Astrocyte (in vitro differentiated cells and primary cell): Measurements from ENCODE around the gene DOCK7. TPM values are rescaled to one million over a fixed set of nuclear protein-coding genes. Genes with fewer than 3 reads are reported as not detected.
A peak's percentile ranks its signal among the peaks of the same experiment; 100 is the strongest.
"Not testable (repeated sequence)": the region's sequence is repeated elsewhere in the genome, so short reads cannot be mapped to it uniquely, and the experiment has no call there.

Experiments
- DNase-seq: peaks from one replicate; pipeline ENCODE4 v3.0.0-alpha.2; 2010; ENCODE audit warnings: low read depth
- FAIRE-seq: peaks from 2 replicates; lab custom pipeline; 2011; peaks lifted over from hg19 to GRCh38; lab: Jason Lieb, UNC
- H2AFZ ChIP-seq: 2 replicates; pipeline ENCODE4 v1.6.0; 2012; ENCODE audit warnings: low read depth, low read length, inconsistent platforms
- H3K27ac ChIP-seq: 2 replicates; pipeline ENCODE4 v1.5.1; 2011; ENCODE audit warnings: low read depth, low read length, inconsistent platforms
- H3K27me3 ChIP-seq: 2 replicates; pipeline ENCODE4 v1.6.0; 2011; ENCODE audit warnings: low read length, inconsistent platforms; ENCODE audit not compliant: insufficient read depth
- H3K36me3 ChIP-seq: 2 replicates; pipeline ENCODE4 v1.5.1; 2011; ENCODE audit warnings: low read length, inconsistent platforms; ENCODE audit not compliant: insufficient read depth
- H3K4me1 ChIP-seq: 2 replicates; pipeline ENCODE4 v1.5.1; 2011; ENCODE audit warnings: low read length, inconsistent platforms; ENCODE audit not compliant: insufficient read depth
- H3K4me2 ChIP-seq: 2 replicates; pipeline ENCODE4 v1.6.0; 2012; ENCODE audit warnings: low read length, inconsistent platforms
- H3K4me3 ChIP-seq: 2 replicates; pipeline ENCODE4 v1.5.1; 2011; ENCODE audit warnings: low read depth, mild to moderate bottlenecking, low read length, inconsistent platforms; ENCODE audit not compliant: insufficient read depth
- H3K79me2 ChIP-seq: 2 replicates; pipeline ENCODE4 v1.6.0; 2012; ENCODE audit warnings: mild to moderate bottlenecking, low read length, inconsistent platforms; ENCODE audit not compliant: insufficient read depth
- H3K9ac ChIP-seq: 2 replicates; pipeline ENCODE4 v1.6.0; 2012; ENCODE audit warnings: mild to moderate bottlenecking, low read length, inconsistent platforms
- H3K9me3 ChIP-seq: 2 replicates; pipeline ENCODE4 v1.5.1; 2012; ENCODE audit warnings: low read depth, mild to moderate bottlenecking, low read length, inconsistent platforms; ENCODE audit not compliant: insufficient read depth
- H4K20me1 ChIP-seq: 2 replicates; pipeline ENCODE4 v1.6.0; 2012; ENCODE audit warnings: low read length, inconsistent platforms; ENCODE audit not compliant: insufficient read depth
- H3K27ac Mint-ChIP-seq: one replicate; pipeline ENCODE4 v1.8.0; 2021; ENCODE audit warnings: mild to moderate bottlenecking, mixed read lengths; ENCODE audit not compliant: unreplicated experiment
- H3K27me3 Mint-ChIP-seq: one replicate; pipeline ENCODE4 v1.8.0; 2021; ENCODE audit warnings: low read depth, mixed read lengths; ENCODE audit not compliant: unreplicated experiment
- H3K36me3 Mint-ChIP-seq: one replicate; pipeline ENCODE4 v1.8.0; 2021; ENCODE audit warnings: low read depth, mixed read lengths; ENCODE audit not compliant: unreplicated experiment
- H3K4me1 Mint-ChIP-seq: one replicate; pipeline ENCODE4 v1.8.0; 2021; ENCODE audit warnings: low read depth, mixed read lengths; ENCODE audit not compliant: unreplicated experiment
- H3K4me3 Mint-ChIP-seq: one replicate; pipeline ENCODE4 v1.8.0; 2021; ENCODE audit warnings: mild to moderate bottlenecking, moderate library complexity, mixed read lengths; ENCODE audit not compliant: unreplicated experiment
- H3K9me3 Mint-ChIP-seq: one replicate; pipeline ENCODE4 v1.8.0; 2021; ENCODE audit warnings: mild to moderate bottlenecking, mixed read lengths; ENCODE audit not compliant: unreplicated experiment
- EZH2 ChIP-seq: IDR thresholded peaks from 2 replicates; pipeline ENCODE4 v1.6.1; 2012; ENCODE audit warnings: mild to moderate bottlenecking, low read length, inconsistent platforms; ENCODE audit not compliant: insufficient read depth
- total RNA-seq: library from RNA; stranded (reverse); gene quantifications from 2 replicates; pipeline ENCODE4 v1.2.1, GENCODE V29; 2021
- TF ChIP-seq, protein P1 (sequence below): IDR thresholded peaks from 2 replicates; pipeline ENCODE4 v1.5.1; 2011; ENCODE audit warnings: low read depth, mild to moderate bottlenecking, inconsistent platforms, low read length, moderate library complexity; ENCODE audit not compliant: insufficient read depth

Gene DOCK7
- total RNA-seq, 1 donor from 2014 or later = 68.7 TPM

DNA sequence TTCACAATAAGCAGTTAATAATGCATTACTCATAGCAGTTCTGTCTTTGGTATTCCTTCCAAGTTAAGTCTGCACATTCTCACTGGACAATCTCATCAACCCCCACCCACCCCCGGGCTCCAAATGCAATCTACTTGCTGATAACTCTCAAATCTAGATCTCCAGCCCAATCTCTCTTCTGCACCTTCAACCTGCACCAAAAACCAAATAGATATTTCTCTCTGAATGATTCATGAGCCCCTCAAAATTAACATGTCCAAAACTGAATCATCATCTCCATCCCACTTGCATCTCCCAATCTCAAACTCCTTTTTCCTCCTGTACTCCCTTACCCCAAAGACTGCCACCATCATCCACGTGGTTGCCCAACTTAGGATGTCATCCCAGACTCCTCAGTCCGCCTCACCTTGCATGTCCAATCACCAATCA, 2.7 kb downstream of the DOCK7 start:
- FAIRE-seq = no peak
- Mint-ChIP-seq H3K4me3 (peak overlapping the region; percentile 1), H3K27me3 (no peaks in the 10 kb centered on the region)

DNA sequence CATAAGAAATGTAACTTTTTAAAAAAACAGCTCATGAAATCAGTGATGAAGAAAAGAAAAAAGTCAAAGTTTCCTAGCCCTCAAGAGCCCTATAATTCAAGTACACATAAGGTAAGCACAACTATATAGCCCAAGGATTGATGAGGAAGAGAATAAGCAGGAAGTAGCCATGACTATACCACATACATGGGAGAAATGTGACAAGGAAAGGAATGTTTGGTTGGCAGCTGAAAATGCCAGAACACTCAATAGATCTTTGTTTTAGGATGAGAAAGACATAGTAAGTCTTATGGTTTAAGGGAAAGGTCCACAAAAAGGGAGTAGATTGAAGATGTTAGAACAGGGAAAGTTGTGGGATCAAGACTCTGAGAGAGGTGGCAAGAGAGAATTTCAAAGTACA, 5.7 kb downstream of the DOCK7 start:
- Histone ChIP-seq H3K4me3 (no peak overlapping the region), H3K27me3 (no peaks in the 10 kb centered on the region), H3K9me3 (no peaks in the 10 kb centered on the region), H3K4me1 (peaks cover 21% of the 10 kb centered on the region), H4K20me1 (peaks cover 48% of the 10 kb centered on the region), H3K4me2 (peak overlapping the region; percentile 49), H2AFZ (no peak overlapping the region), H3K27ac (no peak overlapping the region), H3K9ac (no peak overlapping the region), H3K36me3 (no peaks in the 10 kb centered on the region), H3K79me2 (peaks cover 81% of the 10 kb centered on the region)
- Mint-ChIP-seq H3K4me1 (peaks cover 8% of the 10 kb centered on the region), H3K27ac (no peak overlapping the region), H3K27me3 (no peaks in the 10 kb centered on the region), H3K9me3 (peaks cover 2% of the 10 kb centered on the region), H3K36me3 (no peaks in the 10 kb centered on the region), H3K4me3 (no peak overlapping the region)
- no peak for TF ChIP-seq EZH2
- TF ChIP-seq, protein P1, sequence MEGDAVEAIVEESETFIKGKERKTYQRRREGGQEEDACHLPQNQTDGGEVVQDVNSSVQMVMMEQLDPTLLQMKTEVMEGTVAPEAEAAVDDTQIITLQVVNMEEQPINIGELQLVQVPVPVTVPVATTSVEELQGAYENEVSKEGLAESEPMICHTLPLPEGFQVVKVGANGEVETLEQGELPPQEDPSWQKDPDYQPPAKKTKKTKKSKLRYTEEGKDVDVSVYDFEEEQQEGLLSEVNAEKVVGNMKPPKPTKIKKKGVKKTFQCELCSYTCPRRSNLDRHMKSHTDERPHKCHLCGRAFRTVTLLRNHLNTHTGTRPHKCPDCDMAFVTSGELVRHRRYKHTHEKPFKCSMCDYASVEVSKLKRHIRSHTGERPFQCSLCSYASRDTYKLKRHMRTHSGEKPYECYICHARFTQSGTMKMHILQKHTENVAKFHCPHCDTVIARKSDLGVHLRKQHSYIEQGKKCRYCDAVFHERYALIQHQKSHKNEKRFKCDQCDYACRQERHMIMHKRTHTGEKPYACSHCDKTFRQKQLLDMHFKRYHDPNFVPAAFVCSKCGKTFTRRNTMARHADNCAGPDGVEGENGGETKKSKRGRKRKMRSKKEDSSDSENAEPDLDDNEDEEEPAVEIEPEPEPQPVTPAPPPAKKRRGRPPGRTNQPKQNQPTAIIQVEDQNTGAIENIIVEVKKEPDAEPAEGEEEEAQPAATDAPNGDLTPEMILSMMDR = no peak
- FAIRE-seq = no peak
- peak; percentile 27 for DNase-seq

More for the DNA sequence above, 2.7 kb downstream of the DOCK7 start:
- peaks cover 35% of the 10 kb centered on the region for H3K4me1 ChIP-seq
- H3K4me3 ChIP-seq = no peak overlapping the region
- peaks cover 66% of the 10 kb centered on the region for H3K79me2 ChIP-seq
- TF ChIP-seq, protein P1 = no peak
- no peak for TF ChIP-seq EZH2
- H3K36me3 ChIP-seq = no peaks in the 10 kb centered on the region
- H2AFZ ChIP-seq = no peak overlapping the region
- Mint-ChIP-seq H3K36me3 (no peaks in the 10 kb centered on the region), H3K9me3 (no peaks in the 10 kb centered on the region), H3K27ac (no peak overlapping the region), H3K4me1 (peaks cover 18% of the 10 kb centered on the region)
- peak overlapping the region; percentile 54 for H3K4me2 ChIP-seq
- peak; percentile 25 for DNase-seq
- H3K9me3 ChIP-seq = no peaks in the 10 kb centered on the region
- H3K9ac ChIP-seq = no peak overlapping the region
- H4K20me1 ChIP-seq = peaks cover 48% of the 10 kb centered on the region
- no peak overlapping the region for H3K27ac ChIP-seq
- H3K27me3 ChIP-seq = no peaks in the 10 kb centered on the region

DNA sequence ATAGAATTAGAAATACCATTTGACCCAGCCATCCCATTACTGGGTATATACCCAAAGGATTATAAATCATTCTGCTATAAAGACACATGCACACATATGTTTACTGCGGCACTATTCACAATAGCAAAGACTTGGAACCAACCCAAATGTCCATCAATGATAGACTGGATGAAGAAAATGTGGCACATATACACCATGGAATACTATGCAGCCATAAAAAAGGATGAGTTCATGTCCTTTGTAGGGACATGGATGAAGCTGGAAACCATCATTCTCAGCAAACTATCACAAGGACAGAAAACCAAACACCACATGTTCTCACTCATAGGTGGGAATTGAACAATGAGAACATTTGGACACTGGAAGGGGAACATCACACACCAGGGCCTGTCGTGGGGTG, 7.2 kb downstream of the DOCK7 start:
- Histone ChIP-seq H3K4me1 (peaks cover 24% of the 10 kb centered on the region), H4K20me1 (peaks cover 53% of the 10 kb centered on the region), H3K79me2 (peaks cover 83% of the 10 kb centered on the region)
- not testable (repeated sequence) for H3K36me3 Mint-ChIP-seq, H3K27me3 Mint-ChIP-seq, H3K27ac Mint-ChIP-seq, H3K9ac ChIP-seq, H3K4me3 Mint-ChIP-seq, H3K36me3 ChIP-seq, FAIRE-seq, H3K4me3 ChIP-seq, H3K27me3 ChIP-seq, H3K9me3 Mint-ChIP-seq, H3K27ac ChIP-seq, H2AFZ ChIP-seq, DNase-seq, H3K9me3 ChIP-seq, H3K4me2 ChIP-seq
- H3K4me1 Mint-ChIP-seq = peaks cover 13% of the 10 kb centered on the region

DNA sequence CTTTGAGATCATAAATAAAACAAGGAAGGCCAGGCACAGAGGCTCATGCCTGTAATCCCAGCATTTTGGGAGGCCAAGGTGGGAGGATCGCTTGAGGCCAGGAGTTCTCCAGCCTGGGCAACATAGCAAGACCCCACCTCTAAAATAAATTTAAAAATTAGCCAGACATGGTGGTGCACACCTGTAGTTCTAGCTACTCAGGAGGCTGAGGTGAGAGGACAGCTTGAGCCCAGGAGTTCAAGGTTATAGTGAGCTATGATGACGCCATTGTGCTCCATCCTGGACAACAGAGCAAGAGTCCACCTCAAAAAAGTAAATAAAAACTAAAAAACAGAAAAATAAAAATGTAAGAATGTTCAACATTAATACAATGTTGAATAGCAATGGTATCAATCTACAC, 10.4 kb downstream of the DOCK7 start:
- H3K36me3 ChIP-seq, DNase-seq, H3K9ac ChIP-seq, H3K4me3 ChIP-seq, H3K27me3 ChIP-seq, H3K27ac ChIP-seq, H3K4me3 Mint-ChIP-seq, H3K36me3 Mint-ChIP-seq, H3K9me3 Mint-ChIP-seq, H3K27me3 Mint-ChIP-seq, H3K27ac Mint-ChIP-seq, H2AFZ ChIP-seq, H3K9me3 ChIP-seq, FAIRE-seq, H3K4me2 ChIP-seq, H3K4me1 Mint-ChIP-seq: not testable (repeated sequence)
- H3K79me2 ChIP-seq = peaks cover 83% of the 10 kb centered on the region
- H3K4me1 ChIP-seq = peaks cover 13% of the 10 kb centered on the region
- peaks cover 45% of the 10 kb centered on the region for H4K20me1 ChIP-seq
